T-cell (primary cell): ENCODE results near the gene POF1B. TPM values are rescaled to one million over a fixed set of nuclear protein-coding genes. Genes with fewer than 3 reads are reported as not detected.
A peak's percentile ranks its signal among the peaks of the same experiment; 100 is the strongest.

Source experiments
- ATAC-seq, 4 experiments: fragments of 200-7000 bp in 3 of 4; fragments of 150-1000 bp in 1 of 4; cut with Tn5 transposase; replicated peaks in 1 of 4; 1 replicate in 3 of 4; 2 replicates in 1 of 4; pipeline ENCODE4 v1.10.0; 2021; ENCODE audit warnings: moderate library complexity in 3 of 4, mild to moderate bottlenecking in 2 of 4, moderate number of reproducible peaks in 1 of 4
- CTCF ChIA-PET, 2 donors: fragments of 300-600 bp; sonication (Branson Sonifier 250); formaldehyde crosslinking; loops; one replicate each; lab custom pipeline; 2022; ENCODE audit warnings: antibody characterized with exemption in 2 of 2; lab: Charles Lee
- POLR2A ChIA-PET, 2 donors: fragments of 300-600 bp; sonication (Branson Sonifier 250); formaldehyde crosslinking; loops; one replicate each; lab custom pipeline; 2022; ENCODE audit warnings: antibody characterized with exemption in 2 of 2; lab: Charles Lee
- DNase-seq, 35 experiments: peaks; one replicate each; pipeline versions ENCODE4 v3.0.0 to v3.0.0-alpha.2; 2013 to 2023
- H3K27ac ChIP-seq: one replicate; pipeline ENCODE4 v1.5.1; 2013; ENCODE audit warnings: low read length
- H3K27me3 ChIP-seq, 2 experiments: replicated peaks in 1 of 2; 1 replicate in 1 of 2; 2 replicates in 1 of 2; pipeline versions ENCODE4 v1.6.1 to v1.7.0; 2013; ENCODE audit warnings: low read length in 1 of 2, mixed read lengths in 1 of 2; ENCODE audit not compliant: control insufficient read depth in 2 of 2, insufficient read depth in 2 of 2; ENCODE audit errors: extremely low read depth in 1 of 2
- H3K36me3 ChIP-seq, 2 donors: 1 replicate in 1 of 2; 2 replicates in 1 of 2; pipeline versions ENCODE4 v1.6.1 to v1.7.0; 2013; ENCODE audit warnings: low read length in 1 of 2; ENCODE audit not compliant: control insufficient read depth in 2 of 2, insufficient read depth in 1 of 2; ENCODE audit errors: extremely low read depth in 1 of 2
- H3K4me1 ChIP-seq, 2 experiments: 1 replicate in 1 of 2; 2 replicates in 1 of 2; pipeline versions ENCODE4 v1.6.1 to v1.7.0; 2013; ENCODE audit warnings: low read length in 2 of 2, mixed read lengths in 1 of 2; ENCODE audit not compliant: insufficient read depth in 2 of 2, control insufficient read depth in 1 of 2; ENCODE audit errors: extremely low read depth in 1 of 2
- H3K4me3 ChIP-seq, 2 donors: 1 replicate in 1 of 2; 2 replicates in 1 of 2; pipeline versions ENCODE4 v1.5.1 to v1.7.0; 2013; ENCODE audit warnings: mild to moderate bottlenecking in 2 of 2, low read length in 1 of 2, moderate library complexity in 1 of 2; ENCODE audit not compliant: control insufficient read depth in 1 of 2; ENCODE audit errors: extremely low read depth in 1 of 2
- H3K9me3 ChIP-seq: 2 replicates; pipeline ENCODE4 v1.7.0; 2013
- H3K27ac Mint-ChIP-seq, 2 donors: one replicate each; pipeline ENCODE4 v1.8.0; 2020 to 2021; ENCODE audit warnings: mild to moderate bottlenecking in 2 of 2, mixed read lengths in 2 of 2
- H3K27me3 Mint-ChIP-seq, 2 donors: one replicate each; pipeline ENCODE4 v1.8.0; 2021 to 2022; ENCODE audit warnings: mixed read lengths in 2 of 2
- H3K36me3 Mint-ChIP-seq: one replicate; pipeline ENCODE4 v1.8.0; 2021; ENCODE audit warnings: mixed read lengths
- H3K4me1 Mint-ChIP-seq, 3 donors: one replicate each; pipeline ENCODE4 v1.8.0; 2020 to 2022; ENCODE audit warnings: mixed read lengths in 3 of 3, mild to moderate bottlenecking in 1 of 3
- H3K4me3 Mint-ChIP-seq, 3 donors: one replicate each; pipeline ENCODE4 v1.8.0; 2020 to 2022; ENCODE audit warnings: mild to moderate bottlenecking in 3 of 3, mixed read lengths in 3 of 3, moderate library complexity in 3 of 3
- H3K9me3 Mint-ChIP-seq, 3 donors: one replicate each; pipeline ENCODE4 v1.8.0; 2020 to 2022; ENCODE audit warnings: mixed read lengths in 3 of 3
- WGBS: methylation state at CpG from one replicate; pipeline ENCODE4 v1.1.5; 2013; ENCODE audit warnings: missing lambda C conversion rate; ENCODE audit not compliant: insufficient coverage; 5-methylcytosine and 5-hydroxymethylcytosine counted together
- total RNA-seq, 35 experiments: library from RNA in 6 of 35; stranded (reverse) in 6 of 35; fragments of 120-200 nt in 1 of 35; gene quantifications; one replicate each; pipeline versions ENCODE4 v1.2.1 to v1.2.4 and lab custom pipeline; 2013 to 2026

POF1B gene
- total RNA-seq, 5 donors from 2014 or later (not counting 1 experiment from before 2014, with no cell fraction given), result 0.16 to 0.30 (median 0.20) TPM

GRCh38 chrX:85244450-85245211 is 134.8 kb downstream of the POF1B start:
- peaks cover 0 to 9% of the 10 kb centered on the region in 2 experiments for H3K27me3 ChIP-seq
- no peaks in the 10 kb centered on the region for H3K36me3 ChIP-seq
- peak overlapping the region in 1 of 2 donors; percentile 68 for H3K27ac Mint-ChIP-seq
- no peaks in the 10 kb centered on the region for H3K36me3 Mint-ChIP-seq
- ATAC-seq (peak in 3 of 4 experiments; percentile 30 to 54 (median 48)), DNase-seq (peak in 4 of 35 experiments; percentile 0 to 12 (median 4))
- 7% methylated on average over 5 of the region's 42 CpGs for WGBS
- H3K27ac ChIP-seq, result no peak overlapping the region
- H3K27me3 Mint-ChIP-seq, result peaks cover 12 to 26% of the 10 kb centered on the region in 2 donors
- H3K9me3 ChIP-seq, result no peaks in the 10 kb centered on the region
- ChIA-PET POLR2A (no interaction called here), CTCF (no interaction called here)
- peaks cover 13 to 17% (median 15%) of the 10 kb centered on the region in 3 donors for H3K4me1 Mint-ChIP-seq
- peak overlapping the region; percentile 56 to 70 for H3K4me3 ChIP-seq
- H3K4me3 Mint-ChIP-seq, result peak overlapping the region; percentile 81 to 87 (median 85)
- H3K4me1 ChIP-seq, result peaks cover 0 to 9% of the 10 kb centered on the region in 2 experiments
- H3K9me3 Mint-ChIP-seq, result no peaks in the 10 kb centered on the region

GRCh38 chrX:85243761-85244449 is 135.6 kb downstream of the POF1B start, which contains the start of the genes SATL1 and ZNF711:
Gene SATL1, minus strand, starts transcription at chrX:85243779. Its CDS starts 134,811 bp downstream, at chrX:85108968.
Gene ZNF711, plus strand, starts transcription at chrX:85243991. Its CDS starts 3,582 bp downstream, at chrX:85247573.
- Mint-ChIP-seq H3K36me3 (no peaks in the 10 kb centered on the region), H3K27ac (peak within 1 kb of the TSS in 1 of 2 donors; percentile 68), H3K4me1 (peaks cover 13 to 17% (median 15%) of the 10 kb centered on the region in 3 donors), H3K4me3 (peak within 1 kb of the TSS; percentile 81 to 87 (median 85)), H3K27me3 (peaks cover 11 to 26% of the 10 kb centered on the region in 2 donors), H3K9me3 (no peaks in the 10 kb centered on the region)
- peaks cover 0 to 9% of the 10 kb centered on the region in 2 experiments for H3K4me1 ChIP-seq
- H3K4me3 ChIP-seq, result peak within 1 kb of the TSS; percentile 56 to 70
- no peaks in the 10 kb centered on the region for H3K36me3 ChIP-seq
- H3K9me3 ChIP-seq, result no peaks in the 10 kb centered on the region
- ATAC-seq, result peak; percentile 34 to 78 (median 51)
- POLR2A ChIA-PET, result no interaction called here
- DNase-seq, result peak in 23 of 35 experiments; percentile 3 to 36 (median 14)
- peaks cover 0 to 9% of the 10 kb centered on the region in 2 experiments for H3K27me3 ChIP-seq
- H3K27ac ChIP-seq, result no peak within 1 kb of the TSS
- CTCF ChIA-PET, result no interaction called here
- 4% methylated on average over 18 of the region's 65 CpGs for WGBS

GRCh38 chrX:85243155-85243554 is 136.3 kb downstream of the POF1B start:
- CTCF ChIA-PET, result no interaction called here
- POLR2A ChIA-PET, result no interaction called here
- no peaks in the 10 kb centered on the region for H3K36me3 Mint-ChIP-seq
- H3K4me1 ChIP-seq, result peaks cover 0 to 9% of the 10 kb centered on the region in 2 experiments
- peaks cover 9 to 26% of the 10 kb centered on the region in 2 donors for H3K27me3 Mint-ChIP-seq
- H3K4me3 ChIP-seq, result no peak overlapping the region
- 60% methylated on average over 1 of the region's 2 CpGs for WGBS
- DNase-seq (peak in 1 of 35 experiments; percentile 0), ATAC-seq (no peak)
- peak overlapping the region; percentile 43 to 87 (median 63) for H3K4me3 Mint-ChIP-seq
- no peaks in the 10 kb centered on the region for H3K36me3 ChIP-seq
- H3K27ac Mint-ChIP-seq, result no peak overlapping the region
- peaks cover 13 to 17% (median 15%) of the 10 kb centered on the region in 3 donors for H3K4me1 Mint-ChIP-seq
- no peaks in the 10 kb centered on the region for H3K9me3 ChIP-seq
- no peak overlapping the region for H3K27ac ChIP-seq
- H3K27me3 ChIP-seq, result peaks cover 0 to 9% of the 10 kb centered on the region in 2 experiments
- H3K9me3 Mint-ChIP-seq, result no peaks in the 10 kb centered on the region

Other genes with a start within 250 kb of the POF1B start
- under 1 TPM in 1 of 5 donors, not detected in 4; 0.10 TPM for gene SATL1, start 135.9 kb downstream of the POF1B start, total RNA-seq
- gene ZNF711, start 135.7 kb downstream of the POF1B start, total RNA-seq, result 1 to 10 TPM in 3 of 5 donors, under 1 TPM in 2; 0.59 to 5.3 (median 1.4) TPM